Activated CD8-positive, alpha-beta memory T cell treated with anti-CD3 and anti-CD28 coated beads for 48 hours (primary cell): ENCODE measurements around the gene HDAC4.

ENCODE experiments used
- DNase-seq, 3 experiments: peaks; one replicate each; pipeline ENCODE4 v3.0.0-alpha.2; 2020; ENCODE audit warnings: low read depth in 2 of 3, low spot score in 2 of 3

The HDAC4 gene

DNA sequence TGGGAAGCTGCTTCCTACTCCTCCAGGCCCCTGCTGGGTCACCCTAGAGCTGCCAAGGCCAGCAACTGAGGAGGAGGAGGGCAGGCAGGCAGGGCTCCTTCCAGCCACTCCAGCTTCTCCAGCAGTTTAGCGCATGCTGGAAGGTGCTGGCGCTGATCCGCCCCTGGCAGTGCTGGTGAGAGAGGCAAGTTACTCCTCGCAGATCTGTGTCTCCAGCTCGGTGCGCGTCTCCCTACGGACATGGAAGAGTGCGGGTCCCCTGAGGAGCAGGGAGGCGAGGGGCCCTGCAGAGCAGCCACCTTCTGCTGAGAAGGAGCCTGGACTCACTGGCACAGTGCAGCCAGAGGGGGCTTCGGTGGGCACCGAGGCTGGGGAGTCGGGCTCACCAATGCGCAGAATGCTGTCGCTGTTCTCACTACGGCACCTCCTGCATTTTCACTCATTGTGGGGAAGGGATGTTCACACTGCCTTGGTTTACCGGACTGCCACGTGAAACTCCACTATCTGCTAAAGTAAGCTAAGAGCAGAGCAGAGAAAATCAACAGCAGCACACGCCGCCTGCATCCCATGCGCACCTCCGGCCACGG is 206.0 kb downstream of the HDAC4 start:
- DNase-seq = no peak

DNA sequence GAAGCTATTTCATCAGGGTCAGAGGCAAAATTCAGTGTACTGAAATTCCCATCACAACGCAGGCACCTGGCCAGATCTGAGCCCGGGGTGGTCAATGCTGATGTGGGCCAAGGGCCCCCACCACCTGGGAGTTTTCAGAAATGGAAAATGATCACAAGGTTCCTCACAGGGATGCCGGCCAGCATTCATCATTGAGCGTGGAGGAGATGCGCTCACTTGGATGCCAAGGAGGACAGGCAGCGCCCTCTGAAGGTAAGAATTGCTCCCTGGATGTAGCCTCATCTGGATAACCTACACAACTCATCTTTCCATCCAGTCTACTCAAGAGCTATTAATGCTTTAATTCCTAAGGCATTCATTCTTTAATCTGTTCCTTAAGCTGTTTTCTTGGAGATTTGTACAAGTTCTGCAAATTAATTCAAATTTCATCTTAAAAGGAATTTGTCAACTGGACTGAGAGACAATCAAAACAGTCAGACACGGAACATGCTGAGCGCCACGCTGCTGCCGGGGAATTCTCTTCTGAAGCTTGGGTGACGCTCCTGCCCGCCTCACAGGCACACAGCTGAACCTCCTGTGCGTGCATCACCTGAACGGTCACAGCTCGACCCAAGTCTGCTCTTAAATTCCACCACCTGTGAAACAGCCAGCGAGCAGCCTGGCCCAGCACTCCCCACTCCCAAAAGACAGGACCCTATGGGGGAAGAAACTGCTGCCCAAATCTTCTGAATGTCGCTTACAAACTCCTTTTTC is 206.7 kb downstream of the HDAC4 start:
- no peak for DNase-seq

DNA sequence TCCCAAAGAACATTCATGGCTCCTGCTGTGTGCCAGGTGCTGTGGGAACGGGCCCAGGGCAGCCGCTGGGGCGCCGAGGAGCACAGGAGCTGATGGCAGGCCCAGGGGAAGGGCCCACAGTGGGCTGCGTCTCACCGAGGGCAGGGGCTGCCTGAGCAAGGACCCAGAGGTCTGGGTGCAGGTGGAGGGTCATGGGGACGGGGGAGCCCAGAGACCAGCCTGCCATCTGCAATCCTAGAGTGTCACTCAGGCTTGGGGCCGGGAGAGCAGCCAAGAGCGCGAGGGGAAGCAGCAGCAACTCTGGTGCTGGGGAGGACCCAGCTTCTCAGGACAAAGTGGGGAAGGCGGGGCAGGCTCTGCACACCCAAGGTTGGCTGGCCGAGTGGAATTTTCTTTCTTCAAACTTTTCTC is 207.4 kb downstream of the HDAC4 start:
- no peak for DNase-seq

DNA sequence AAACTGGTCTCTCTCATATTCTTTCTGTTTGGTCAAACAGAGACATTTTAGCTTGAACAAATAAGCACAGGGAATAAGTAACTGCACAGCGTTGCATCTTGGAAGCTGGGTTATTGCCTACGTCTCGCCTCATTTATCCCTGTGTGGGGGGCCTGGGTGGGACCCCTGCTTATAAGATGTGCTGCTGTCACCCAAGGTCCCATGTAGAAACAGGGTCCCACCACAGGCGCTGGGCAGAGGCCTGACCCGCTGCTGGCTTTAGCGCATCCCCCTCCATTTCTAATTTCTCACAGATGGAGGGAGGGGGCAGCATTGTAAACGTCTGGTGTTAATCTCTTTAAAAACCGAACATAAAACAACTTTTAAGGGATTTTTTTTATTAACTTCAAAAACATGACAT is 207.8 kb downstream of the HDAC4 start:
- DNase-seq = no peak

DNA sequence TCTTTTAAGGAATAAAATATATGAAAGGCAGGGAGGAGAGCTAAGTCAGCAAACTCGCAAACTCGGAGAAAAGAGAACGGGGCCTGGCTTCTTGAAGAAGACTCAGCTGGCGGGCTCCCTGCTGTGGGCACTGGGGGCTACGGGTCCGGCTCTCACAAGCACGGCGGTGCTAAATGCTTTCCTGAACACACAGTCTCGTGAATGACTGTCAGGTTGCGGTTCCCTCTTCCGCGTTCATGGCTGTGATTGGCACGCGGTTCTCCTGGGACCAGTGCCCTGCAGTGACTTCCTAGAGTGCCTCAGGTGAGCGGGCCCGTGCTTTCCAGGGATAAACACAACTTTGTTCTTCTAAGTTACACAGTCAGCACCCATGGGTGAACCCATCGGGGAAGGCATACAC is 208.4 kb downstream of the HDAC4 start:
- no peak for DNase-seq

DNA sequence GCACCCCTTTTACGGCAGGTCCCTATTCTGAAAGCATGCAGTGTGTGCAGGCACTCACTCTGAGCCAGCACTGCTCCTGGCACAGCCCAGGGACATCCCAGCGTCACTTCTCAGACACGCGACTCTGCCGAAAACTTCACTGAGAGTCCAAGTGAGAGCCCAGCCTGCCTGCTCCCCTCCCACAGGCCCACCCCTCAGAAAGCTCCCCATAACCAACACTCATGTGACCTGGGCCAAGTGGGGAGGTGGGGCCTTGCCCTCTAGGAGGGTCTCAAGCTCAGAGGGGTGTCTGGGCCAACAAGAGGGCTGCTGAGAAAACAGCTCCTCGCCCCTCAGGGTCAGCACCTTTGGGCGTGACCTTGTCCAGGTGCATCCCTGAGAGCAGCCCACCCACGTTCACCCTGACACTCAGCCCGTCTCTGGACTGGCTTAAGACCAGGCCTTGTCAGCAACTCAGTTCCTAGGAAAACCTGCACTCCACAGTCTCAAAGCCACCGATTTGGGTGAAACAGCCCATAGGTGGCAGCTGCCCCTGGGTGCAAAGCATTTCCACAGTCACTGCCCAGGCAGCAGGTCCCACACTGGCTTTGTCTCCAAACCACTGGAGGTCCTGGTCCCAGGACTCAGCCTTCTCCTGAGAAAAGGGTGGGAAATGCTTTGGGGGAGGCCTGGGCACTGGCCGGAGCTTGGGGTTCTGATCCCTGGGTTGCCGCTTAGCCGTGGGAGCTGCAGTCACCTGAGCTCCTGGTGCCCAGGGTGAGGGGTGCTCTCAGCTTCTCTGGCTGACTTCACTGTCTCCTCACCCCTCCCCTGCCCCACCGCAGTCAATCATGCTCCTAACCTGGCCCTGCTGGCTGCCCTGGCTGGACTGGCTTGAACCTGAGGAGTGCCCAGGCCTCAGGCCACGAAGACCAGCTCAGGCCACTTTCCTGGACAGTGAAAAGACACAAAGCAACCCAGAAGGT is 209.6 kb downstream of the HDAC4 start:
- DNase-seq = no peak

DNA sequence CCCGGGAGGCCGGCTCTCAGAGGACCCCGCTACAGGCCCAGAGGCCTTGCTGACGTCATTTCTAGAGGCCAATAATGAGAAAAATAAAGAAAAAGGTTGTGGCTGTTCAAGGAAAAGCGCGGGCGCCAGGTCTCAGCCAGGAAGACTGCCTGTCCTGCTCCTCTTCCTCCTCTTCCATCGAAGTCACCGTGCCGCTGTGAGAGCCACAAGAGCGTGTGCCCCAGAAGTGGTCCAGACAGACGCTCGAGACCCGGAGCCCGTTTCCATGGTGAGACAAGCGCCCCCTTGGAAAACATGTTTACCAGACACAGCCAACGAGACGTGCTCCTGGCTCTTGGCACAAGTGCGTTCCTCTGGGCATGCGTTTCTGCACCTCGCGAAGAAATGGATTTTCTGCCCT is 210.5 kb downstream of the HDAC4 start:
- no peak for DNase-seq

DNA sequence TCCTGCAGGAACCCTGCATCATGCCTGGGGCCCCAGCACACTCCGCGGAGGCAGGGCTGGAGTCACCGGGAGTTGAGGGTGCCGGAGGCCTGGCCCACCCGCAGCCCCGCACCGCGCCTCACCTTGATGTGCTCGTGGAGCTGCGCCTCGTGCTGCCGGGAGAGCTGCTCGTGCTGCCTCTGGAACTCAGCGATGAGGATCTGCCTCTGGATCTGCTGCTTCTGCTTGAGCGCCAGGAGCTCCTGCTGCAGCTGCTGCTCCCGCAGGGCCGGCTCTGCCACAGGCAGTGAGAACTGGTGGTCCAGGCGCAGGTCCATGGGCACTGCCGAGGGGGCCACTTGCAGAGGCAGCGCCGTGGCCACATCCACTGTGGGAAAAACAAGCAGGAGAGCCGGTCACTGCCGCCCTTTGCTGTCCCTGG is 211.1 kb downstream of the HDAC4 start:
- no peak for DNase-seq

DNA sequence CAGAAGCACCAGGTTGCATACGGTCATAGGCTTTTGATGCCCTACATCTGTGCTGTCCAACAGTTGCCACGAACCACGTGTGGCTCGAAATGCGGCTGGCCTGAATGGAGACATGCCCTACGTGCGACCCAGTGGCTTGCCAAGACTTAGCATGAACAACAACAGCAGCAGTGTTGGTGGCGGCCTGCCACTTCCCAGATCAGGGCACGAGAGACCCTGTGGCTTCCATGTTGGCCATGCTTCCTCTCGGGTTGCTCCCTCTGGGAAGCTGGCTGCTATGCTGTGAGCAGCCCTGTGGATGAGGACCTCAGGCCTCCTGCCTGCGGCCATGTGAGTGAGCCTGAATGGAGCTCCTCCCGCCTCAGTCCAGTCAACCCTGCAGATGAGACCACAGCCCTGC is 212.3 kb downstream of the HDAC4 start:
- no peak for DNase-seq

DNA sequence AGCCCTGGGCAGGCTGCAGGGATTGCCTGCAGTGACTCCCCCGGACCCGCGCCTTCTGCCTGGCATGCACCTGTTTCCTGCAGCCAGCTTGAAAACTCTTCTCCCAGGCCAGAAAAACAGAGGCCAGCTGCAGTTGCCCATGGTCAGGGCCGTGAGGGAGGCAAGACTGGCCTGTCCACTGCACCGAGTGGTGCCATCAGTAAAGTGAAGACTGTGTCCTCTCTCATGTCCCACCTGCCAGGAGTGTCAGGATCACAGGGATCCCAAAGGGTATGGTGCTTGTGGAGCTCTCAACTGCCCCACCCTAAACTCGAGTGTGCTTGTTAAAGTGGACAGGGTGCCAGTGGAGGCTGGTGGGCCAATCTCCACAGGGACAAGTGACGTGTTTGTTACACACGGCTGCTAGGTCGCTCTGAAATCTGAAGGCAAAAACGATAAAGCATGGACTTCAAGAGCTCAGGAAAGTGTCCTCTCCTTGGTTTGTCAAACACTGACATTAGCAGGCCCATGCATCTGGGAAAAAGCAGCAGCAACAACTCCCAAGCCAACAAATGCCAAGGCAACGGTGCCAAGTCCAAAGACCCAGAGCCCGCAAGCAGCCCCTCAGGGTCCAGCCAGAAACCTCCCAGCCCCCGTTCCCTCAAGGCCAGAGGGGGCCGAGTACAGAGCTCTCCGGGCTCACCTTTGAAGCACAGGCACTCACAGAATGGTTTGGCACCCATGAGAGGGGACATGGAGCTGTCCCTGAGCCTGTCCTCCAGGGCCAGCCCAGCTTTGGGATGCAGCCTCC is 213.2 kb downstream of the HDAC4 start:
- DNase-seq = no peak

DNA sequence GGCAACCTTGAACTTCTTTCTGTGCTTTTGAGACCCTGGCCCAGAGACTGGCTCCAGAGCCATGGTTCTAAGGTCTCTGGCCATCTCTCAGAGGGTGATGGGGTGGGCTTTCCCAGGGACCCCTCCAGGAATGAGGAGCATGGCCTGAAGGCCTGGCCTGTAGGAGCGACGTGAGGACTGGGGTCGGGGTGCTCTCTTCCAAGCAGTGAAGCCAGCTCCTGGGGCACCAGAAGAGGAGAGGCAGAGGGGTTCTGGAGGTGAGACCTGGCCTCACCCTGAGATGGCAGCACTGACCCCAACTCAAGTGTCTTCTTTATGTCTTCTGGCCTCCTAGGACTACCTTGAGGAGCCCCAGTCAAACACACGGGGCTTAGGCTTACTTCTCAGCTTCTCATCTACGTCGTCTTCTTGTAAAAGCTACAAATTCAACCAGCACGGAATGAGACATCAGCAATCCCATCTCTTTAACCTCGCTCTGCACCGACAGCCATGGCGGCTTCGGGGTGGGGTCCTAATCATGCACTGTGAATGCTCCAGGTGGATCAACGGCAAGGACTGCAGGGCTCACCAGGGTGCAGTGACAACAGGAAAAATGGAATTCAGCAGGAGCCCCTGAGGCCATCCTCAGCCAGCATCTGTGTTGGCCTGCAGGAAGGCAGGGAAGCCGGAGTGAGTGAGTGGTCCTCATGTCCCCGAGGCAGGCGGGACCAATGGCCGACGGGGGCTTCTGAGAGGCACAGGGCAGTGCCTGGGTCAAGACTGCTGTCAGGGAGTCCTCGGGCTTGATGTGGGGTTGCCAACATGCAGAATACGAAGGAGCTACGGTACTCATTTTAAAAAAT is 214.1 kb downstream of the HDAC4 start:
- DNase-seq = no peak

DNA sequence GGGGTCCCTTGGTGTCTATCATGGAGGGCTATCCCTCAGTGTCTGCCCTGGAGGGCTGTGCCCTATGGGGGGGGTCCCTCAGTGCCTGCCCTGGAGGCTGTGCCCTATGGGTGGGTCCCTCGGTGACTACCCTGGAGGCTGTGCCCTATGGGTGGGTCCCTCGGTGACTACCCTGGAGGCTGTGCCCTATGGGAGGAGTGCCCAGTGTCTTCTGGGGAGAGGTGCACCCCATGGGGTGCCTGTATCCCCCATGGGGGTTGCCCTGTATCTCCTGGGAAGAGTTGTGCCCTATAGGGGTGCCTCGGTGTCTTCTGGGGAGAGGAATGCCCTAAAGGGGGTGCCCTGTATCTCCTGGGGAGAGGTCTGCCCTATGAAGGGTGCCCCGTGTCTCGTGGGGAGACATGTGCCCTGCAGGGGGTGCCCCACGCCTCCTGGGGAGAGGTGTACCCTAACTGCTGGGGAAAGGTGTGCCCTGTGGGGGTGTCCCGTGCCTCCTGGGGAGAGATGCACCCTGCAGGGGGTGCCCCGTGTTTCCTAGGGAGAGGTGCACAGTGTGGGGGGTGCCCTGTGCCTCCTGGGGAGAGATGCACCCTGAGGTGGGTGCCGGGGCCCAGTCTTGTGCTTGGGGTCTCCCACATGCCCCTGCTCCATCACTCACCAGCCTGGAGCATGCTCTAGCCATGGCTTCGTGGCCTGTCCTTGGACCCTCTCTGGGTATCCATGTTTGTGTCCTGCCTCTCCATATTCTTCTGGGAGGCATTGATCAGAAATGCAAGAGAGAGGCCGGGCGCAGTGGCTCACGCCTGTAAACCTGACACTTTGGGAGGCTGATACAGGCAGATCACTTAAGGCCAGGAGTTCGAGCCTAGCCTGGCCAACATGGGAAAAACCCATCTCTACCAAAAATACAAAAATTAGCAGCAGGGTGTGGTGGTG is 215.6 kb downstream of the HDAC4 start:
- DNase-seq = no peak

DNA sequence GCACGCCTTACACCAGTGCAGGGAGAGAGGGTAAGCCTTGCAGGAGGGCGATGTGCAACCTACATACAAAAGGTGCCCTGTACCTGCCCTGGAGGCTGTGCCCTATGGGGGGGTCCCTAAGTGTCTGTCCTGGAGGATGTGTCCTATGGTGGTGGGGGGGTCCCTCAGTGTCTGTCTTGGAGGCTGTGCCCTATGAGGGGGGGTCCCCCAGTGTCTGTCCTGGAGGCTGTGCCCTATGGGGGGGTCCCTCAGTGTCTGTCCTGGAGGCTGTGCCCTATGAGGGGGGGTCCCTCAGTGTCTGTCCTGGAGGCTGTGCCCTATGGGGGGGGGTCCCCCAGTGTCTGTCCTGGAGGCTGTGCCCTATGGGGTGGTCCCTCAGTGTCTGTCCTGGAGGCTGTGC is 216.6 kb downstream of the HDAC4 start:
- DNase-seq = no peak

DNA sequence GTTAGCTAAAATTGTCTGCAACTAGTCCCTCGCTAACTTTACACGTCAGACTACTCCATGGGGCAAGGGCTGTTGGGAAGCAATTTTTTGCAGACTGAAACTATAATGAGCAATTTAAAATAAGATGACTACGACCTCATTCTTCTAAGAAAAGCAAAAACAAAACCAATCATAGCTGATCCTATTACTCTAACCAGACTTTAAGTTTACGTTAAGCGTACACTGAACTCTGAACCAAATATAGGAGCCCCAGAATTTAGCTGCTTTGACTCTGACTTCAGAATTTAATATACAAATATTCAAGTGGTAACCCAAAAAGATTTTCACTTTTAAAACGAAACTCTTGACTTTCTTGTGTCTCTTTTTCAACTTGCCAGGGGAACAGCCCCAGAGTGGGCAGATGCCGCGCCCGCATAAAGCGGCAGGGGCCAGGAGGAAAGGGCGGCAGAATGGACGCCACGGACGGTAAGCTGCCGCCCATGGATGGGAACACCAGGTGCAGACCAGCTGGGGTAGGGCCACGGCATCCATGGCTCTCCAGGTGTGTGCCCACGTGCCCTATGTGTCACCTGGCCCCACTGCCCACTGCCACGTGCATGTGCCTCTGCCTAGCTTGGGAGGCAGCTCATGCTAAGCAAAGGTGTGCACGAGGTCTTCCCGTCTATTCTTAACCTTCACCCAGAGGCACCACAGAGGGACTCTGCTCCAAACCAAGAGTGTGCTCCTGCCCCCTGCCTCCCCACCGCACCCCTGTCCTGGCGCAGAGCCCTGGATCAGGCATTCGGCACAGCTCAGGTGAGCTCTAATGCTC is 217.6 kb downstream of the HDAC4 start:
- no peak for DNase-seq

DNA sequence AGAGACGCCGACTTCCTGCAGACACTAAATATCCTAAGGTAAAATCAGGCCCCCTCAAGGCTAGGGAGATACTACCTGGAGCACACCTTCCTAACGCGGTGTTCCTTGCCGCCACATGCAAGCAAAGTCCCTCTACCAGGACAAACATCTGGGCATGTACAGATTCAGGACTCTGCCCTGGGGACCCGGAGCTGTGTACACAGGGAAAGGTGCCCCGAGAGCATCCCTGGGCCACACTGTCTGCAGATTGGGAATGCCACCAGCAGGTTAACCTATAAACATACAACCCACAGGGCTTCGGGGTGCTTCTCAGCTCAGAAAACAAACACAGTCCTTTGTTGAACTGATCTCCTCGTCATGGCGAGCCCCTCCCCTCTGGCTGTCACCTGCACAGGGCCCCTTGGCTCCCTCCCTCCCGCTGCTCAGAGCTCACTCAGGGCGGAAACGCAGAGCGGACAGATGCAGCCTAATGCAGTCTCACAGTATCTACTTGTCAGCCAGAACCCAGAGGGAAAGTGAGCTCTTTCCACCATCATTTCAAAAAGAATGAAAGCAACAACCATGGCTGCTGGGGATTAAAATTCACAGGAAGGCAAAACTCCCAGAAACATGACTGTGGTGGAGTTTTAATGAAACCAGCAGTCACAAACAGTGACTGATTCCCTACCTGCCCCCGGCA is 218.8 kb downstream of the HDAC4 start:
- DNase-seq = no peak

DNA sequence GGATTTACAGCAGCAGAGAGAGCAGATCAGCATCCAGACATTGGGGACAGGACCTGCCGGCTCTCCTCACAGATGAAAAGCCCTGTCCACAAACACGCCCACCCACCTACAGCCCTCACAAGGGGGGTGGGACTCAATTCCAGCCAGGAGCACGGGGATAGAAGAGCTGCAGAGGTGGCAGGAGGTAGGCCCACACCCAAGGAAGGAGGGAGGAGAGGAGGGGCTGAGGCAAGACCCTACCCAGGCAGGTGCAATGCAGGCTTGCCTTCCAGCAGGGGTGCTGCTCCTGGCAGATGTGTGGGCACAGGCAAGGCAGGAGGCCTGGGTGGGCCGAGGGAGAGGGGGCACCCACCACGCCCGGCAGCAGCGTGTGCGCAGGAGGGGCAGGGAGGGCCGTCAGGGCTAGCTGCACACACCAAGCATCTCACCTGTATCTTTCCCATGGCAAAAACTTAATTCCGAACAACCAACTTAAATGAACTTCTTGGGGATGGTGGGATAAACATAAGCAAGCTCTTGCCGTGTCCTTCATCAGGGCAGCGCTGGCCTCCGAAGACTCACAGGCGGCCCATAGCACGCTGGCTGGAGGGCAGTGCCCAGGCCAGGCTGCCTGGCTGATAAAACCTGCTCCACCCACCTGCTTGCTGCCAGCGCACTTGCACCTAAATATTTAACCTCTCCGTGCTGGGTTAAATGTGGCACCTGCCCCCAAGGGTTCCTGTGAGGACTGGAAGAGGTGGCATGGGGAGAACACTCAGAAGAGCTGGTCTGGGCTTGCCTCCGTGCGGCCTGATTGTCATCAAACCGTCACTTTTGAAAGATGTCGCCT is 219.5 kb downstream of the HDAC4 start:
- no peak for DNase-seq

DNA sequence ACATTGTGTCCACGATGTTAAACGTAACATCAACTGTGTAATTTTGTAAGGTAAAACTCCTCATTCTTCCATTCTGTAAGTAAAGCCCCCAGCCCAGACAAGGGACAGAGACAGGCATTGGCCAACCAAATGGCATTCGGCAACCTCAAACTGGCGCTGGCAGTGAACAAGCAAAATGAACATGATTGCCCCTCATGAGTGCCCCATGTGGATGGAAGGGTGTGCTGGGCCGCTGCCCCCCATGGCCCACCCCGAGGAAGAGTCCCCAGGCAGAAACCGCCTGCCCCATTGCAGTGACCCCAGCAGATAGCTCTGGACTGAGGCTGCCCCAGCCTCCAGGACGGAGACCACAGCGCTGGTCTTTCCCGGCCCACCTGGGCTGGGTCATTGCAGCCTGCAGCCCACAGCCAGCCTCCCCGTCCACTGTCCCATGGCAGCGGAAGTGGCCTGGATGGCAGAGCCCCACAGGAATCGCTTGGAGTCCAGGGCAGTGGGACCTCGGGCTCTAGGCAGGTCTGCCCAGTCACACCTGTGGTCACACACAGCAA is 220.2 kb downstream of the HDAC4 start:
- no peak for DNase-seq
